Right lung (tissue), 5 donors: Measurements from ENCODE around the gene FAM117B. TPM values are rescaled to one million over a fixed set of nuclear protein-coding genes. Genes with fewer than 3 reads are reported as not detected.
"Not testable (repeated sequence)": the region's sequence is repeated elsewhere in the genome, so short reads cannot be mapped to it uniquely, and the experiment has no call there.

Source experiments
- DNase-seq, 2 donors: peaks; one replicate each; pipeline ENCODE4 v3.0.0-alpha.2; 2013
- polyA plus RNA-seq, 5 donors: library from polyadenylated mRNA; unstranded; fragments of 120-200 nt; gene quantifications; one replicate each; pipeline versions ENCODE4 v1.2.1 to v1.2.3, GENCODE V29; 2013; ENCODE audit warnings: inconsistent platforms in 1 of 5, low replicate concordance in 1 of 5; ENCODE audit not compliant: insufficient read length in 5 of 5, insufficient read depth in 1 of 5

The FAM117B gene
- polyA plus RNA-seq, 5 donors: 18.8 to 26.1 (median 23.0) TPM

- DNase-seq: peak; percentile 78 to 80
Observed at GRCh38 chr2:202635428-202636212, 851 bp downstream of the FAM117B start.

- DNase-seq: no peak
Observed at GRCh38 chr2:202636213-202636513, 1.4 kb downstream of the FAM117B start.

- DNase-seq: no peak
Observed at GRCh38 chr2:202638721-202639120, 4.0 kb downstream of the FAM117B start.

GRCh38 chr2:202639231-202639630, 4.5 kb downstream of the FAM117B start:
- no peak for DNase-seq

- DNase-seq: no peak
Observed at GRCh38 chr2:202642567-202642966, 7.8 kb downstream of the FAM117B start.

- no peak for DNase-seq
Observed at GRCh38 chr2:202643012-202643858, 8.5 kb downstream of the FAM117B start.

GRCh38 chr2:202652119-202652518, 17.4 kb downstream of the FAM117B start:
- DNase-seq: no peak

GRCh38 chr2:202653890-202654289, 19.1 kb downstream of the FAM117B start:
- no peak for DNase-seq

GRCh38 chr2:202657876-202658275, 23.1 kb downstream of the FAM117B start:
- no peak for DNase-seq

GRCh38 chr2:202660796-202661195, 26.0 kb downstream of the FAM117B start:
- DNase-seq: no peak

GRCh38 chr2:202669841-202670240, 35.1 kb downstream of the FAM117B start:
- no peak for DNase-seq

- no peak for DNase-seq
Observed at GRCh38 chr2:202671317-202672035, 36.7 kb downstream of the FAM117B start.

- DNase-seq: not testable (repeated sequence)
Observed at GRCh38 chr2:202675097-202675496, 40.3 kb downstream of the FAM117B start.

- DNase-seq: no peak
Observed at GRCh38 chr2:202679980-202680379, 45.2 kb downstream of the FAM117B start.

GRCh38 chr2:202680512-202680911, 45.7 kb downstream of the FAM117B start:
- DNase-seq: no peak

GRCh38 chr2:202681688-202682205, 47.0 kb downstream of the FAM117B start:
- DNase-seq: no peak

GRCh38 chr2:202682274-202682673, 47.5 kb downstream of the FAM117B start:
- no peak for DNase-seq

GRCh38 chr2:202687276-202687675, 52.5 kb downstream of the FAM117B start:
- DNase-seq: no peak

GRCh38 chr2:202689459-202689858, 54.7 kb downstream of the FAM117B start:
- DNase-seq: no peak

GRCh38 chr2:202689898-202690297, 55.1 kb downstream of the FAM117B start:
- DNase-seq: no peak

- no peak for DNase-seq
Observed at GRCh38 chr2:202690321-202690900, 55.6 kb downstream of the FAM117B start.

- DNase-seq: no peak
Observed at GRCh38 chr2:202693503-202693902, 58.7 kb downstream of the FAM117B start.
